Mucosa of rectum (tissue), 2 donors: Measurements from ENCODE around the gene PRTFDC1.

Experiments used
- H3K27ac ChIP-seq, 2 donors: one replicate each; pipeline ENCODE4 v1.7.0; 2013; ENCODE audit warnings: inconsistent platforms in 2 of 2, low read depth in 2 of 2, low read length in 2 of 2
- H3K27me3 ChIP-seq, 2 donors: one replicate each; pipeline ENCODE4 v1.7.0; 2013; ENCODE audit warnings: low read length in 2 of 2; ENCODE audit not compliant: control insufficient read depth in 2 of 2, insufficient read depth in 2 of 2
- H3K36me3 ChIP-seq, 2 donors: one replicate each; pipeline ENCODE4 v1.7.0; 2013; ENCODE audit warnings: low read length in 2 of 2; ENCODE audit not compliant: control insufficient read depth in 2 of 2, insufficient read depth in 2 of 2
- H3K4me1 ChIP-seq, 2 donors: one replicate each; pipeline ENCODE4 v1.7.0; 2013; ENCODE audit warnings: low read length in 2 of 2, mild to moderate bottlenecking in 1 of 2; ENCODE audit not compliant: control insufficient read depth in 2 of 2, insufficient read depth in 2 of 2
- H3K4me3 ChIP-seq, 2 donors: one replicate each; pipeline ENCODE4 v1.7.0; 2013; ENCODE audit warnings: low read length in 2 of 2
- H3K9ac ChIP-seq, 2 donors: one replicate each; pipeline ENCODE4 v1.7.0; 2013; ENCODE audit warnings: low read length in 2 of 2, low read depth in 1 of 2, mild to moderate bottlenecking in 1 of 2
- H3K9me3 ChIP-seq, 2 donors: one replicate each; pipeline ENCODE4 v1.7.0; 2013; ENCODE audit warnings: low read length in 2 of 2; ENCODE audit not compliant: control insufficient read depth in 2 of 2
- donor health status: healthy.
- donor health status: Normal muscosa, but diverticular disease.

Gene PRTFDC1

DNA sequence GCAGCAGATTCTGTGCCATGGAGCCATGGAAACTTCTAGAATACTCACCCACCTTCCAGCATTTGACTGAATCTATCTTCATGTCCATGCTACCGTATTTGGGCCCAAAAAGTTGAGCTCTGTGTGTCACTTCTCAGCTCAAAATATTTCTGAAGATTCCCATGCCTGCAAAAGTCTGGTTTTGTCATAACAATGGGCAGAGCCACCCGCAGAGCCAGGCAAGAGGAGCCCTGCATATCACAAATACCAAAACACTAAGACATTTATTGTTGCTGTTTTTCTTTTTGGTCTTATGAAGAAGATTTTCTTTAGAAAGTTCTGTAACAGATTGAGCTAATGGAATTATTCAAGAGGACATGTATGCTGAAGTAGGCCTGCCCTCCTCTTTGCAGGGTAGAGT lies 68.1 kb downstream of the PRTFDC1 start:
- Histone ChIP-seq H3K9me3 (no peaks in the 10 kb centered on the region), H3K9ac (no peak overlapping the region), H3K4me1 (no peaks in the 10 kb centered on the region), H3K27ac (no peak overlapping the region), H3K27me3 (no peaks in the 10 kb centered on the region), H3K4me3 (no peak overlapping the region), H3K36me3 (no peaks in the 10 kb centered on the region)

DNA sequence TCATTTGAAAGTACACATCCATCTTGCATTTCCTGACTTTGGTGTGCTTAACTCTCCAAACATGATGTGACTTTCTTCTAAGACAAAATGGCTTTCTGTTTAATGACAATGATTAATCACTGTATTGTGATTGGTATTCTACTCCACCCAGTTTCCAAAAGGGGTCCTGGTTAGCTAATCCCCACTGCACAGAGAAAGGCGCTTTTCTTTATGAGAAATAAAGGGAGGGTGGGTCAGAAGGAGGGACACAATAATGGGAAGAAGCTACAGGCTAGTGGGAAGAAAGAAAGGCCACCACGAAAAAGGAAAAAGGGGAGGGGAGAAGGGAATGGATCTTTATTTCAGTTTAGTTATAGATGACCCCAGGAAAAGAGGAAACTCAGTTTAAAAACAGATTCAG lies 69.2 kb downstream of the PRTFDC1 start:
- H3K36me3 ChIP-seq, result no peaks in the 10 kb centered on the region
- no peaks in the 10 kb centered on the region for H3K4me1 ChIP-seq
- no peaks in the 10 kb centered on the region for H3K9me3 ChIP-seq
- no peaks in the 10 kb centered on the region for H3K27me3 ChIP-seq
- no peak overlapping the region for H3K9ac ChIP-seq
- H3K4me3 ChIP-seq, result no peak overlapping the region
- H3K27ac ChIP-seq, result no peak overlapping the region

DNA sequence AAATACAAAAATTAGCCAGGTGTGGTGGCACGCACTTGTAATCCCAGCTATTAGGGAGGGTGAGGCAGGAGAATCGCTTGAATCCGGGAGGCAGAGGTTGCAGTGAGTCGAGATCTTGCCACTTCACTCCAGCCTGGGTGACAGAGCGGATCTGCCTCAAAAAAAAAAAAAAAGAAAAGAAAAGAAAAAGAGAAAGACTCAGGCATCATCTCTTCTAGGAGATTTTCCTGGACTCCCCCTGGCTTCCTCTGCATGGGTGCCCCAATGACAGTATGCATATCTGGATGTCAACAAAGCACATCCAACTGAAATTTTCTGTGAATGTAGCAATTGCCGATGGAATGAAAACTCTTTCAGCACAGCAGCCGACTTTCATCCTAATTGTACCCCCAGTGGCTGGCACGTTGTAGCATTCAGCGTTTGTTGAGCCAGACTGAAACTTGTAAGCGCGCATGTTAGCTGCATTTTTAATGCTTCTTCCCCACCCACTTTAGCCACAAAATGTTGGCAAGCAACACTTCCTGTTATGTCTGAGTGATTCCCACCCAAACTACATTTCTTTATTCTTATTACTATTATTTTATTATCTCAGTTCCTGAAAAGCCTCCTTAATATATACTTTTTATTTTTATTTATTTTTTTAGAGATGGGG lies 70.2 kb downstream of the PRTFDC1 start:
- no peaks in the 10 kb centered on the region for H3K36me3 ChIP-seq
- H3K4me1 ChIP-seq, result no peaks in the 10 kb centered on the region
- H3K9ac ChIP-seq, result no peak overlapping the region
- no peaks in the 10 kb centered on the region for H3K27me3 ChIP-seq
- H3K9me3 ChIP-seq, result no peaks in the 10 kb centered on the region
- no peak overlapping the region for H3K4me3 ChIP-seq
- H3K27ac ChIP-seq, result no peak overlapping the region

DNA sequence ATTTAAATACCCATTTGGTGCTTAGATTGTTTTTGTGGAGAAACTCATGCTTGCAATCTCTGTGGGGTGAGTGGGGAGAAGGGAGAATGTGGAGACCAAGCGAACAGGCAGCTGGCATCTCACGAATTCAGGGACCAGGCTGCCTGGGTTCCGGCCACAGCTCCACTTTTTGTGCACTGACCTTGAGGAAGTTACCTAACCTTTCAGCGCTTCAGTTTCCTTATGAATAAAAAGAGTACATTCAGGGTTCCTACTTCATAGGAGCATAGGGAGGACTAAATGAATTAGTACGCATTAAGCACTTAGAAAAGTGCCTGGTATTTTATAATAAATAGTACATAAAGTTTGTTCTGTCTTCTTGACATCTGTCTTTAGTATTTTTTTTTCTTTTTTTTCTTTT lies 72.5 kb downstream of the PRTFDC1 start:
- no peaks in the 10 kb centered on the region for H3K9me3 ChIP-seq
- H3K9ac ChIP-seq, result no peak overlapping the region
- H3K36me3 ChIP-seq, result no peaks in the 10 kb centered on the region
- H3K27me3 ChIP-seq, result no peaks in the 10 kb centered on the region
- H3K27ac ChIP-seq, result no peak overlapping the region
- H3K4me1 ChIP-seq, result no peaks in the 10 kb centered on the region
- no peak overlapping the region for H3K4me3 ChIP-seq

DNA sequence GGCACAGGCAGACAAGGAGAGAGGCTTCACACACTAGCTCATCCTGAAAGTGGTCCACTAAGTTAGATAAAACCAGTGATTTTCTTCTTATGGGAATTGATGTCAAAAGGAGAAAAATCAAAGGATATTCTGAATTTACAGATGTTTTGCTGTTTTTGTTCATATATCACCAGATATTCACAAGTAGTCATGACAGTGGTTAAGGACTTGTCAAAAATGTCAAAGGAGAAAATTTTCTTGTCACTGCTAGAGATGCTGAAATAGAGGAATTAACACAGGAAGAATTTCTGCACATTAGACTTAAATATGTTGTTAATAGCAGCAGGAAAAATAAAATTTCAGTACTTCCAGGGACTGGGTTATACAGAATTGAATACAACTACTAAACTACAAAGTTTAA lies 78.3 kb downstream of the PRTFDC1 start:
- Histone ChIP-seq H3K4me3 (no peak overlapping the region), H3K27ac (no peak overlapping the region), H3K9me3 (no peaks in the 10 kb centered on the region), H3K27me3 (no peaks in the 10 kb centered on the region), H3K36me3 (no peaks in the 10 kb centered on the region), H3K4me1 (peaks cover 2 to 3% of the 10 kb centered on the region in 2 donors), H3K9ac (no peak overlapping the region)

DNA sequence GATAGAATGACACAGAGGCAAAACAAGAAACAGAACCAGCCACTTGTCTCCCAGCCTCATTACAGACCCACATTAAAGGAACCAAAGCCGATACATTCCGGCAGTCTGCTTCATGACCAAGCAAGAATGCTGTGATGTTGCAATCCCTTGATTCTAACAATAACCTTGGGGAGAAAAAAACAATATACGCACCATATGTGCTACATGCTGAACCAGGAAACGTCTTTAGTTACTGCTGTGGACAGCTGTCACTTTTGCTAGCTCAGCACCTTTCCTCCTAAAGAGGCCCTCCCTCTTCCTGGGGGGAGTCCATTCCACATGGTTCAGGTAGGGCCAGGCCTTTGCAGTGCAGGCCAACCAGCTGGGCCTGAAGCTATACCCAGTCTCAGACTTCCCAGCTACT lies 79.1 kb downstream of the PRTFDC1 start:
- H3K9ac ChIP-seq, result no peak overlapping the region
- peaks cover 2 to 3% of the 10 kb centered on the region in 2 donors for H3K4me1 ChIP-seq
- no peaks in the 10 kb centered on the region for H3K36me3 ChIP-seq
- no peaks in the 10 kb centered on the region for H3K27me3 ChIP-seq
- H3K27ac ChIP-seq, result no peak overlapping the region
- H3K4me3 ChIP-seq, result no peak overlapping the region
- no peaks in the 10 kb centered on the region for H3K9me3 ChIP-seq

DNA sequence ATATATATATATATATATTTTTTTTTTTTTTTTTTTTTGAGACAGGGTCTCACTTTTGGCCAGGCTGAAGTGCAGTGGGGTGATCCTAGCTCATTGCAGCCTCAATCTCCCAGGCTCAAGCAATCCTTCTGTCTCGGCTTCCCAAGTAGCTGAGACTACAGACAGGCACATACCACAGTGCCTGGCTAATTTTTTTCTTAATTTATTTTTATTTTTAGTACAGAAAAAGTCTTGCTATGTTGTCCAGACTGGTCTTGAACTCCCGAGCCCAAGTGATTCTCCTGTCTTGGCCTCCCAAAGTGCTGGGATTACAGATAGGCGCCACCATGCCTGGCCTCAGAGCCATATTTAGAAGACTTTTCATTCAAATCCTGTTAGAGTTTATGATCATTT lies 79.6 kb downstream of the PRTFDC1 start:
- Histone ChIP-seq H3K27me3 (no peaks in the 10 kb centered on the region), H3K27ac (no peak overlapping the region), H3K4me1 (peaks cover 2 to 3% of the 10 kb centered on the region in 2 donors), H3K4me3 (no peak overlapping the region), H3K9ac (no peak overlapping the region), H3K9me3 (no peaks in the 10 kb centered on the region), H3K36me3 (no peaks in the 10 kb centered on the region)

DNA sequence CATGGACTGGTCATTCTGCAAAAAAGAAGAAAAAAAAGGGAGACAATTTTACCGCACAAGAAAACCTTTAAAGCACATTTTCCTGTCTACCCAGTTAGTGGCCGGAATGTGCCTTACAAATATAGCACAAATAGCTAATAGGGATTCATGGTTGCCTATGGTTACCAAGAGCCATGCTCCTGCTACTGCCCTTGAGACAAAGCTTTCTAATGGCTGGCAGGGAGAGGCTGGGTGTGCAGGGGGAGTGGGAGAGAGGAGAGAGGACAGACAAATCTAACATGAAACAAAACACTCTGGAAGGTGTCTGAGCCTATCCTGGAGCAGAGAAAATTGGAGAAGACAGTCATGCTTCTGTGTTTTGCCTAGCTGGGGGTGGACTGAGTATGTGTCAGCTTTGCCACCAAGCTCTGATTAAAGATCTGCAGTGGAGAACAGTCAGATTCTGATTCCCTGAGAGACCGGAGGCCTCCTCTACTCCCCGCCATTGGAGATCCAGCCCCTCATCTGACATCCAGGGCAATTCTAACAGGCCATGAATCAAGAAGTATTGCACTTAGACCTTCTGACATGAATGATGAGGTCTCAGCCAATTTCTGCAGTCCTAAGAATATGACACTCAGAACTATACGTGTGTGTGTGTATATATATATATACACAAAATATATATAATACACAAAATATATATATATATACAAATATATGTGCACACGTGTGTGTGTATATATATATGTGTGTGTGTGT lies 80.2 kb downstream of the PRTFDC1 start:
- H3K27ac ChIP-seq, result no peak overlapping the region

DNA sequence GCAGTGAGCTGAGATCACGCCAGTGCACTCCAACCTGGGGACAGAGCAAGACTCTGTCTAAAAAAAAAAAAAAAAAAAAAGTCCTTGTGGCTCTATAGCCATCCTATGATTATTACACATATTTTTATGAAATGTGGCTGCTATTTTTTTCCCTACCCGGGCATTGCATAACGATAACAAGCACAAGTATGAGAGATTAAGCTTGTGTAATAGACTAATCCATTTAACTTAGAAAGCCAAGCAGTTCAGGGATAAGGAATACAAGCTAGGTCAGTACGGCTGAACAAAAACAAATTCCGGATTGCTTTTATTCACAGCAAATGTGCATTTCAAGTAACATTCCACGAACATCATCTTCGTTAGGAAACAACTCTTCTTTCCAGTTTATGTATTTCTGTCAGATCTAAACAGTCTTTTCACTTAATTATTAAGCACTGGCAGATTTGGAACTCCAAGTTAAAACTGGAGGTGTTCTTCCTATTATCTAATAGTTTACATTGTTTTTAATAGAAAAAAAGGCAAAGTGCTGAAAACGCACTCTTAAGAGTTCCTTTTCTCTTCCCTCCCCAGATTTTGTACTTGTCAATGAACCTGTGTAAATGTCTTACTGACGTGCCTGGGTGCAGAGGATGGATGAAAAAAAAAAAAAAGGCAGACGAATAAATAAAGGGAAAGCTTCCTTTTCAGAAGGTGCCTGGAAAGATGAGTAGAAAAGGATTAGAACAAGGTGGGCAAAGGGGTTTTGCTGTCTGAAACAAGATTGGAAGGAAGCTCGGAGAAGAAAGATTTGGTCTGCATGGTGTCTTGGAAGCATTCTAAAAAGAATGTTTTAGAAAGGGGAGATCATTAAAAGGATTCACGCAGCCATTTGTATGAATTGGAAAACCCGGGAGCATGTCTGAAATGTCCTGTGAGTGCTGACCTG lies 81.1 kb downstream of the PRTFDC1 start:
- Histone ChIP-seq H3K27ac (no peak overlapping the region), H3K9me3 (no peaks in the 10 kb centered on the region), H3K27me3 (no peaks in the 10 kb centered on the region), H3K36me3 (no peaks in the 10 kb centered on the region), H3K9ac (no peak overlapping the region), H3K4me1 (peaks cover 2 to 7% of the 10 kb centered on the region in 2 donors), H3K4me3 (no peak overlapping the region)

More for the DNA sequence above, 80.2 kb downstream of the PRTFDC1 start:
- H3K36me3 ChIP-seq, result no peaks in the 10 kb centered on the region
- H3K27me3 ChIP-seq, result no peaks in the 10 kb centered on the region
- H3K9ac ChIP-seq, result no peak overlapping the region
- H3K4me1 ChIP-seq, result peaks cover 2 to 3% of the 10 kb centered on the region in 2 donors
- H3K4me3 ChIP-seq, result no peak overlapping the region
- no peaks in the 10 kb centered on the region for H3K9me3 ChIP-seq
